MM.1S (cell line): ENCODE results near the gene EXOSC5.

Experiments
- EZH2 ChIP-seq: fragments of 300-600 bp; sonication (generic); optimal IDR thresholded peaks from 2 replicates; pipeline ENCODE3; 2017; ENCODE audit warnings: low read depth, mild to moderate bottlenecking, antibody characterized with exemption, low read length, mixed read lengths
- EZH2phosphoT487 ChIP-seq: fragments of 300-600 bp; sonication (generic); IDR thresholded peaks from 2 replicates; pipeline ENCODE4 v1.6.1; 2018; ENCODE audit warnings: antibody characterized with exemption, low read length
- TF ChIP-seq, protein P1 (sequence below): fragments of 300-600 bp; sonication (generic); IDR thresholded peaks from 2 replicates; pipeline ENCODE4 v1.5.1; 2016; ENCODE audit warnings: antibody characterized with exemption, low read length, mixed read lengths

DNA sequence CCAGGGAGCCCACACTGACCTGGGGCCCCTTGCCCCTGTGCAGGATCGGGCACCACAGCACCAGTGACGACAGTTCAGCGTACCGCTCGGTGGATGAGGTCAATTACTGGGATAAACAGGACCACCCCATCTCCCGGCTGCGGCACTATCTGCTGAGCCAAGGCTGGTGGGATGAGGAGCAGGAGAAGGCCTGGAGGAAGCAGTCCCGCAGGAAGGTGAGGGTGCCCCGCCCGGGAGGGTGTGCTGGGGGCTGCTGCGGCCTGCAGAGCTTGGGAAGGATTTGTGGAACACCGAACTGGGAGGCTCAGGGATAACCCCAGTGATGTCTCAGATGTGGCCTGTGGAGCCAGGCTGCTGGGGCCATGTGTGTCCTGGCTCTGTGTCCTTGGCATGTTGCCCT lies 25.8 kb upstream of the EXOSC5 start:
- TF ChIP-seq, protein P1, sequence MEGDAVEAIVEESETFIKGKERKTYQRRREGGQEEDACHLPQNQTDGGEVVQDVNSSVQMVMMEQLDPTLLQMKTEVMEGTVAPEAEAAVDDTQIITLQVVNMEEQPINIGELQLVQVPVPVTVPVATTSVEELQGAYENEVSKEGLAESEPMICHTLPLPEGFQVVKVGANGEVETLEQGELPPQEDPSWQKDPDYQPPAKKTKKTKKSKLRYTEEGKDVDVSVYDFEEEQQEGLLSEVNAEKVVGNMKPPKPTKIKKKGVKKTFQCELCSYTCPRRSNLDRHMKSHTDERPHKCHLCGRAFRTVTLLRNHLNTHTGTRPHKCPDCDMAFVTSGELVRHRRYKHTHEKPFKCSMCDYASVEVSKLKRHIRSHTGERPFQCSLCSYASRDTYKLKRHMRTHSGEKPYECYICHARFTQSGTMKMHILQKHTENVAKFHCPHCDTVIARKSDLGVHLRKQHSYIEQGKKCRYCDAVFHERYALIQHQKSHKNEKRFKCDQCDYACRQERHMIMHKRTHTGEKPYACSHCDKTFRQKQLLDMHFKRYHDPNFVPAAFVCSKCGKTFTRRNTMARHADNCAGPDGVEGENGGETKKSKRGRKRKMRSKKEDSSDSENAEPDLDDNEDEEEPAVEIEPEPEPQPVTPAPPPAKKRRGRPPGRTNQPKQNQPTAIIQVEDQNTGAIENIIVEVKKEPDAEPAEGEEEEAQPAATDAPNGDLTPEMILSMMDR: no peak
- no peak for TF ChIP-seq EZH2
- no peak for TF ChIP-seq EZH2phosphoT487
